ENCODE results near the gene NEUROD2. TPM values are rescaled to one million over a fixed set of nuclear protein-coding genes. Genes with fewer than 3 reads are reported as not detected.

Gene NEUROD2
- total and polyA plus RNA-seq, 2 donors (not counting 3 experiments of a cell fraction or from before 2014, with no cell fraction given), result not detected

GRCh38 chr17:39648616-39649366, 41.1 kb upstream of the NEUROD2 start:
- no TSS peak for BruUV-seq (replicated peaks)
- Histone ChIP-seq H3K4me2 (ENCODE audit: insufficient read depth, low read length) (no peak overlapping the region), H3K79me2 (ENCODE audit: control insufficient read depth, insufficient read depth, low read length) (peaks cover 6% of the 10 kb centered on the region), H3K4me3 (replicated peaks in 1 of 3; ENCODE audit: insufficient read depth in 1 of 3, low read depth in 1 of 3, low read length in 3 of 3) (no peak overlapping the region), H3K36me3 (ENCODE audit: control insufficient read depth in 2 of 2, extremely low read depth in 1 of 2, insufficient read depth in 2 of 2, low read length in 2 of 2) (no peaks in the 10 kb centered on the region), H2AFZ (ENCODE audit: low read depth, low read length) (no peak overlapping the region), H4K20me1 (replicated peaks; ENCODE audit: control insufficient read depth, extremely low read depth, insufficient read depth, low read length) (no peaks in the 10 kb centered on the region), H3K9ac (replicated peaks; ENCODE audit: extremely low read depth, insufficient read depth, low read length) (no peak overlapping the region), H3K9me3 (replicated peaks; ENCODE audit: control insufficient read depth, insufficient read depth, low read length) (no peaks in the 10 kb centered on the region), H3K4me1 (ENCODE audit: control insufficient read depth, extremely low read depth, insufficient read depth, low read length) (no peaks in the 10 kb centered on the region), H3K27me3 (ENCODE audit: control insufficient read depth in 2 of 2, insufficient read depth in 2 of 2, low read length in 2 of 2) (no peaks in the 10 kb centered on the region), H3K27ac (ENCODE audit: insufficient read depth, low read depth, low read length) (no peak overlapping the region), H3K9me1 (replicated peaks; ENCODE audit: control insufficient read depth, extremely low read depth, insufficient read depth, low read length) (no peaks in the 10 kb centered on the region)
- no peak for FAIRE-seq
- intact Hi-C loops (cut with micrococcal nuclease), result no loop called here
- POLR2A ChIA-PET, result no interaction called here
- DNase-seq (ENCODE audit: low read depth, low spot score), result no peak
- dilution Hi-C loops (cut with MboI; ENCODE audit: extremely low pct_ligation_motif_present, low sequenced_read_pairs), result no loop called here
- CTCF ChIA-PET, result interaction anchor here (1.0 to 9.3 kb wide), 4 partner anchors 8 to 29 kb away, joined by 3 to 114 read pairs (median 5); partner anchors contain the start of gene STARD3
- no peak for TF ChIP-seq EZH2 (IDR thresholded peaks at IDR 0.05; ENCODE audit: borderline replicate concordance, low read depth, low read length, severe bottlenecking)
- TF ChIP-seq MAX (IDR thresholded peaks at IDR 0.05; ENCODE audit: insufficient read depth, insufficient read length), result no peak
- no peak for TF ChIP-seq FOS (IDR thresholded peaks at IDR 0.05; ENCODE audit: borderline replicate concordance, insufficient read depth, low read length)
- no peak for TF ChIP-seq GATA2 (IDR thresholded peaks at IDR 0.05; ENCODE audit: insufficient read depth, insufficient read length, low read depth, low read length)
- TF ChIP-seq MYC (IDR thresholded peaks at IDR 0.05; ENCODE audit: low read depth, low read length), result no peak
- no peak for TF ChIP-seq CTCF (IDR thresholded peaks at IDR 0.05; ENCODE audit: extremely low read depth in 1 of 2, insufficient read depth in 1 of 2, low read depth in 1 of 2, low read length in 2 of 2)
- TF ChIP-seq JUN (IDR thresholded peaks at IDR 0.05; ENCODE audit: borderline replicate concordance, insufficient read depth, insufficient read length, low read depth), result no peak
- no peak for TF ChIP-seq POLR2AphosphoS5 (IDR thresholded peaks at IDR 0.05; ENCODE audit: insufficient read depth, low read depth, low read length)
- no peak for TF ChIP-seq POLR2A (IDR thresholded peaks at IDR 0.05; ENCODE audit: low read depth, low read length)

Data from endothelial cell of umbilical vein (primary cell).